Endothelial cell (in vitro differentiated cells): ENCODE measurements around the gene SUSD1. TPM values are rescaled to one million over a fixed set of nuclear protein-coding genes. Genes with fewer than 3 reads are reported as not detected.

Experiments used
- DNase-seq: peaks from one replicate; pipeline ENCODE4 v3.0.0; 2021; ENCODE audit warnings: low spot score
- H3K27ac Mint-ChIP-seq: one replicate; pipeline ENCODE4 v1.8.0; 2021; ENCODE audit warnings: mixed read lengths, inconsistent platforms; ENCODE audit not compliant: unreplicated experiment
- H3K27me3 Mint-ChIP-seq: one replicate; pipeline ENCODE4 v1.8.0; 2021; ENCODE audit warnings: mild to moderate bottlenecking, moderate library complexity, mixed read lengths, inconsistent platforms; ENCODE audit not compliant: unreplicated experiment
- H3K36me3 Mint-ChIP-seq: one replicate; pipeline ENCODE4 v1.8.0; 2021; ENCODE audit warnings: mild to moderate bottlenecking, low read depth, mixed read lengths, inconsistent platforms; ENCODE audit not compliant: unreplicated experiment
- H3K4me1 Mint-ChIP-seq: one replicate; pipeline ENCODE4 v1.8.0; 2021; ENCODE audit warnings: mild to moderate bottlenecking, mixed read lengths, inconsistent platforms; ENCODE audit not compliant: unreplicated experiment
- H3K4me3 Mint-ChIP-seq: one replicate; pipeline ENCODE4 v1.8.0; 2021; ENCODE audit warnings: mild to moderate bottlenecking, mixed read lengths, inconsistent platforms; ENCODE audit not compliant: unreplicated experiment
- H3K9me3 Mint-ChIP-seq: one replicate; pipeline ENCODE4 v1.8.0; 2021; ENCODE audit warnings: mixed read lengths, inconsistent platforms; ENCODE audit not compliant: unreplicated experiment
- total RNA-seq: library from RNA; stranded (reverse); fragmentation: NEBNext Ultra II Directional; extraction: Animal tissue kit (Norgen Biotek cat#: 25700); gene quantifications from one replicate; pipeline ENCODE4 v1.2.1, GENCODE V29; 2021; ENCODE audit not compliant: unreplicated experiment
- TF ChIP-seq, protein P1 (sequence below): fragments of 200-600 bp; sonication (generic); IDR thresholded peaks from one replicate; pipeline ENCODE4 v1.5.0; 2021; ENCODE audit warnings: antibody characterized with exemption; ENCODE audit not compliant: unreplicated experiment

SUSD1 gene
- total RNA-seq, 1 donor from 2014 or later: 5.7 TPM

DNA sequence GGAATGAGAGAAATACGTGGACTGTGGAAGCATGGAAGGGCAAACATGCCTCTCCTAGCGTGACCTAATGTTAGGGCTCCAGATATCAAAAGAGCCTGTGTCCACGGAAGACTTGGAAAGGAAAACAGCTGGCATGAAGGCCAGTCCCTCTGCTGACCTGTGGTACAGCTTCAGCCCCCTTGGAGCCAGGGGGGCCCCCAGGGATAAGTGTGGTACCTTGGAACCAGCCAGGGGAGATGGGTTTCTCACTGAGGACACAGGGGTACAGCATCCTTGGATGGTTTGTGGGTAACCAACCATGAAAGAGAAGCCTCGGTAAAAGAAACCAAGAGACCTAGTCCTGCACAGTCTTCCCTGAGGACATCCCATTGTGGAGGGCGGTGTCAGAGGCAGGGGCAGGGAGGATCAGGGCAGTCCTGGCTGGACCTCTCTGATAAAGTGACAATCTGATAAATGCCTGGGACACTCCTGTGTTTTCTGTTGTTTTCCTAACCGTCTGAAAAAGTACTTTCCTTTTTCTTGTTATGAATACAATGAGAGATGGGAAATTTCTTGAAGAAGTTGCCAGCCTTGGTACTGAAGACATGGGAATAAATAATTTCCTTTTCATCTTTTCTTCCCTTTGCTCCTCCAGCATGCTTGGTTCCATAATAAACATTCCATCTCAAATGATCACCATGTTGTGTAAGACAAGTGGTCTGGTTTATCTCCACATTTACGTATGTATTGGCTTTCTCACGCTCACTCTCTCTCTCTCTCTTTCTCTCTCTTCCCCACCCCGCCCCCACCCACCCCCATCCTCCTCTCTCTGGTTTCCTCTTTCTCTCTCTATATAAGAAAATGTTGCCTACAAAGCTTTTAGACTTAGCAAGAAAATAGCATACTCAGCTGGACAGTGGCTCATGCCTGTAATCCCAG lies 102.1 kb downstream of the SUSD1 start:
- DNase-seq: no peak
- peaks cover 2% of the 10 kb centered on the region for H3K27me3 Mint-ChIP-seq
- H3K4me1 Mint-ChIP-seq: peaks cover 26% of the 10 kb centered on the region
- H3K9me3 Mint-ChIP-seq: no peaks in the 10 kb centered on the region
- no peak overlapping the region for H3K4me3 Mint-ChIP-seq
- H3K36me3 Mint-ChIP-seq: no peaks in the 10 kb centered on the region
- H3K27ac Mint-ChIP-seq: no peak overlapping the region
- TF ChIP-seq, protein P1, sequence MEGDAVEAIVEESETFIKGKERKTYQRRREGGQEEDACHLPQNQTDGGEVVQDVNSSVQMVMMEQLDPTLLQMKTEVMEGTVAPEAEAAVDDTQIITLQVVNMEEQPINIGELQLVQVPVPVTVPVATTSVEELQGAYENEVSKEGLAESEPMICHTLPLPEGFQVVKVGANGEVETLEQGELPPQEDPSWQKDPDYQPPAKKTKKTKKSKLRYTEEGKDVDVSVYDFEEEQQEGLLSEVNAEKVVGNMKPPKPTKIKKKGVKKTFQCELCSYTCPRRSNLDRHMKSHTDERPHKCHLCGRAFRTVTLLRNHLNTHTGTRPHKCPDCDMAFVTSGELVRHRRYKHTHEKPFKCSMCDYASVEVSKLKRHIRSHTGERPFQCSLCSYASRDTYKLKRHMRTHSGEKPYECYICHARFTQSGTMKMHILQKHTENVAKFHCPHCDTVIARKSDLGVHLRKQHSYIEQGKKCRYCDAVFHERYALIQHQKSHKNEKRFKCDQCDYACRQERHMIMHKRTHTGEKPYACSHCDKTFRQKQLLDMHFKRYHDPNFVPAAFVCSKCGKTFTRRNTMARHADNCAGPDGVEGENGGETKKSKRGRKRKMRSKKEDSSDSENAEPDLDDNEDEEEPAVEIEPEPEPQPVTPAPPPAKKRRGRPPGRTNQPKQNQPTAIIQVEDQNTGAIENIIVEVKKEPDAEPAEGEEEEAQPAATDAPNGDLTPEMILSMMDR: no peak

- no peak overlapping the region for H3K27ac Mint-ChIP-seq
- no peaks in the 10 kb centered on the region for H3K36me3 Mint-ChIP-seq
- H3K27me3 Mint-ChIP-seq: peaks cover 2% of the 10 kb centered on the region
- H3K4me3 Mint-ChIP-seq: no peak overlapping the region
- TF ChIP-seq, protein P1: no peak
- DNase-seq: no peak
- peaks cover 23% of the 10 kb centered on the region for H3K4me1 Mint-ChIP-seq
- no peaks in the 10 kb centered on the region for H3K9me3 Mint-ChIP-seq
These were observed 105.6 kb downstream of the SUSD1 start for GRCh38 chr9:112069318-112070169.

GRCh38 chr9:112065806-112066606 lies 109.1 kb downstream of the SUSD1 start:
- no peaks in the 10 kb centered on the region for H3K36me3 Mint-ChIP-seq
- no peak overlapping the region for H3K27ac Mint-ChIP-seq
- TF ChIP-seq, protein P1: no peak
- peaks cover 18% of the 10 kb centered on the region for H3K4me1 Mint-ChIP-seq
- H3K27me3 Mint-ChIP-seq: peaks cover 2% of the 10 kb centered on the region
- DNase-seq: no peak
- H3K4me3 Mint-ChIP-seq: no peak overlapping the region
- no peaks in the 10 kb centered on the region for H3K9me3 Mint-ChIP-seq

DNA sequence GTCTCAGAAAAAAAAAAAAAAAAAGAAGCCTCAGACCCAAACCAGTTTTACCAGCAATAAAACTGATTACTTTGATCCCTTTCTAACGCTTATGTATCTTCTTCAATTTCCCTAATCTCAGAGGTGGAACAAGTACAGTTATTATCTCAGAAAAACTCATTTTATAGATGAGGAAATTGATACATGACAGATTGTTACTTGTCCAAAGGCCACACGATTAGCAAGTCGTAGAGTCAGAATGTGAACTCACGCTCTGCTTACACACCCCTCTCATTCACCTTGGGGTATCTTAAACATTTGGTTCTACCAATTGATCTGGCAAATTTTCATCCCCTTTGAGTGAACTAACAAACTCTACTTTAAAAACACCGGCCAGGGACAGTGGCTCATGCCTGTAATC lies 110.2 kb downstream of the SUSD1 start:
- H3K4me3 Mint-ChIP-seq: no peak overlapping the region
- TF ChIP-seq, protein P1: no peak
- no peaks in the 10 kb centered on the region for H3K36me3 Mint-ChIP-seq
- no peak for DNase-seq
- H3K27me3 Mint-ChIP-seq: peaks cover 4% of the 10 kb centered on the region
- peaks cover 18% of the 10 kb centered on the region for H3K4me1 Mint-ChIP-seq
- H3K9me3 Mint-ChIP-seq: no peaks in the 10 kb centered on the region
- no peak overlapping the region for H3K27ac Mint-ChIP-seq
